ENCODE results near the gene LCN15.
"Not testable (repeated sequence)": the region's sequence is repeated elsewhere in the genome, so short reads cannot be mapped to it uniquely, and the experiment has no call there.

LCN15 gene

DNA sequence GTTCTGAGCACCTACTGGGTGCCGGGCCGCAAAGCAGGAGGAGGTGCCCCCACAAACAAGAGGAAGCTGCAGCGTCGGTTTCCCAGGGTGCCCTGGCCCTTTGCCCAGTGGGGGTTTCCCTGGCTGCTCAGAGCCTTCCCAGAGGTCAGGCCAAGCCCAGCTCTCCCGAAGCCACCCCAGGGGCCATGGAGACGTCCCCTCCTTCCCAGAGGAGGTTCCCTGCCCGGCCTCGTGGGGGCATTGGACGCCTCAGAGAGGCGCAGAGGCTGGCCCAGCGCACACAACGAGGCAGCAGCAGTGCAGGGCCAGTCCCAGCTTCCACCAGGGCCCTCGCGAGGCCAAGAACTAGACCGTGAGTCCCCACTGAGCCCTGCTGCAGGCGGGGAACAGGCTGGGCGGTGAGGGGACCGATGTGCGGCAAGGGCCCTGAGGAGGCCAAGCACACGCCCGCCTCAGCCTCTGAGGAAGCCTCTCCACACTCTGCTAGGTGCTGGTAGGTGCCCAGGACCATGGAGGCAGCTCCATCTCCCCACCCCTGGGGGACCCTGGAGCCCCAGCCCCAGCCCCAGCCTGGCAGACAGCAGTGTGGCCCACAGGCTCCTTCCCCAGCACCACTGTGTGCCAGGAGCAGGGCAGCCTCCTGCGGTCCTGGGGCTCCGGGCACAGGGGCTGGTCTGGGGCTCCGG, 45.0 kb downstream of the LCN15 start:
- DNase-seq: no peak

DNA sequence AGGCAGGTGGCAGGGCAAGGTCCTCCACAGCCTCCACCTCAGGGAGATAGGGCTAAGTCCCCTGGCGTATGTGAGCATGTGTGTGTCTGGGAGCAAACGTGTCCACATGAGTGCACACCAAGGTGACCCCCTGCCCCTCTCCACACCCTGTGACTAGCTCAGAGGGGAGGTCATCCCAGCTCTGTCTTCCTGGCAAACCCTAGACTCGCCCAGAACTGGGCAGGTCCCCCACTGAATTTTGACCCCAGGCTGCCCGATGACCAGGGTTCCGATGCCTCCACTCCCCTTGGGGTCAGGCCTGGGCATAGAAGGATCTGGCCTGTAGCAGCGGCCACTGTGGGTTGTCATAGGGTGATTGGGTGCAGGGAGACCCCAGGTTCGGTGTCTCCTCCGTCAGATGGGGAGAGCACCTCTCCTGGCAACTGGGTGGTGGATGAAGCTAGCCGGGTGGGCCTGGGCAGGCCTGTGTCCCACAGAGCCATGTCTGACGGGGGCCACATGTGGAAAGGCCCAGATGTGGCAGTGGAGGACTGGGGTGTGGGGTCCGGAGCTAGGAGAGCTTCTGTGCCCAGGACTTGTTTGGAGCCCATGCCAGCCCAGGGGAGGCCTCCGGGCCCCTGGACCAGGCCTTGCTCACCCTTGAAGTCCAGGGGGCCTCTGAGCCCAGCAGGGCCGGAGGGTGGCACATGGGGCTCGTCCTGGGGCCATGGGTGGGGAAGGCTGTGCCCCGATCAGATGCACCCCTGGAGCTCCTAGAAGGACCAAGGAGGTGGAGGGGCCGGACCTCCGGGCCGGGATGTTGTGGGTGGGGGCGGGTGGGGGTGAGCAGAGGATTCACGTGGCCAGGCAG, 45.7 kb downstream of the LCN15 start:
- no peak for DNase-seq

DNA sequence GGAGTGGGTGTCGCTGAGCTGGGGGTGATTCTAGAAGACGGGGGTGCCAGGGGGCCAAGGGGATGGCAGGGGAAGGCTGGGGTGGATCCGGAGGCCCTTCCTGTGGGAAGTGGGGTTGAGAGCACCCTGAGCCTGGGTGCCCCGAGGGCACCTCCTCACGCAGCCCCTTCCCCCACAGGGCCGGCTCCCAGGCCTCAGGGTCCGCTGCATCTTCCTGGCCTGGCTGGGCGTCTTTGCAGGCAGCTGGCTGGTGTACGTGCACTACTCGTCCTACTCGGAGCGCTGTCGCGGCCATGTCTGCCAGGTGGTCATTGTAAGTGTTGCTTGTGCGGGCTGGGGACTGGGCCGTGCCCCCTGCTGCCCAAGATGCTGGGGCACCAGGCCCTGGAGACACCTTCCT, 46.9 kb downstream of the LCN15 start:
- no peak for DNase-seq

GRCh38 chr9:136714893-136715274, 49.4 kb downstream of the LCN15 start:
- no peak for DNase-seq

- no peak for DNase-seq
Measured at GRCh38 chr9:136714096-136714892, 50.0 kb downstream of the LCN15 start.

DNA sequence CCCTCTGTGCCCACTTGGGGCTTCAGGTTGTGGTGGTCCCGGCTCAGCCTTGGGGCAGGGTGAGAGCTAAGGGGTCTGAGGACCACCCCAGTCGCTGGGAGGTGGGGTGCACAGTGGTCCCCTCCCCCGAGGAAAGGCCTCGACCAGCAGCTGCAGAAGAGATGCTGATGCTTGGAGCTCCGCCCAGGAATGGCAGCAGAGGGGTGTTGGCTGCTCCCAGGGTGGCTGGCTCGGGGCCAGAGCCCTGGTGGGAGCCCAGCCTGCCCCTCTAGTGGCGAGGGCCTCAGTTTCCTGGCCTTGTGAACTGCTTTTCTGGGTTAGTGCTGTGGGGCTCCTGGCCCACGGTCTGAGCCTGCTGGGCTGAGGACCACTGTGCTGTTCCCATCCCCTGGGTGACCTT, 50.8 kb downstream of the LCN15 start:
- no peak for DNase-seq

DNA sequence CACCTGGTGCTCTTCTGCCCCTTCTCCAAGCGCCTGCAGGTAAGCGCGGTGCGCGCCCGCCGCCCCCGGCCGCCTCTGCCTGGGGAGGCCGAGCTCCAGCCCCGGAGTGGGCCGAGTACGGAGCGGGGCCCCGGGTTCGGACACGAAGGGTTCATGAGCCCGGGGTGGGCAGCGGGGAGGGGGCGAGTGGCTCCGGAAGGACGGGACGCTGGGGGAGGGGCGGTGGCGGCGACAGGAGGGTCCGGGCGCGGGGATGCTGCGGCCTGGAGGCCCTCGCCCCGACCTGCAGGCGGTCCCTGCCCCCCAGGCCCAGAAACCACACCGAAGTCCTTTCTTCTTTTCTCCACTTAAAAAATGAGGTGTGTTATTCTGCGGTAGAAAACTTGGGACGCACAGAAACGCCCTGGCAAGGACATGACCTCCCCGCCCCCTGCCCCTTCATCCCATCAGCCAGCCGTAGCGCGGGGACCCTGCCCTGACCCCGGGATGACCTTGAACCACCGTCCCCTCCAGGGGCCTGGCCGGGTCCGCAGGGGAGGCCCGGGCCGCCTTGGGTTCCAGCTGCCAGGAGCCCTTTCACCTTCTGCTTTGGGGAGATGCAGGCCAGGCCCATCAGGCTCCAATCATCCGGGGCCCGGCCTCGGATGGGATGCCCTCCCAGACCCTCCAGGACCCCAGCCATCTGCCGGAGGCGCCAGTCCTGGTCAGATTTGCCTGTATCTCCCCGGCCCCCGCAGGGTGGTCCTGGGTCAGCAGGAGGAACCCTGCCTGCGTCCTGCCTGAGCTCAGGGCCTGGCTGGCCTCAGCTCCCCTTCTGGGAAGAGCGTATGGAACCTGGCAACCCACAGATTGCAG, 51.4 kb downstream of the LCN15 start:
- no peak for DNase-seq

GRCh38 chr9:136711751-136712689, 52.3 kb downstream of the LCN15 start, which contains the start of gene DIPK1B:
Gene DIPK1B (plus strand): TSS chr9:136712572. CDS start chr9:136712666, 94 bp downstream.
- no peak for DNase-seq

- not testable (repeated sequence) for DNase-seq
Measured at GRCh38 chr9:136711219-136711648, 53.1 kb downstream of the LCN15 start.

GRCh38 chr9:136710543-136710942, 53.8 kb downstream of the LCN15 start:
- no peak for DNase-seq
